ENCODE data around the gene UBQLN3. TPM values are rescaled to one million over a fixed set of nuclear protein-coding genes. Genes with fewer than 3 reads are reported as not detected.

UBQLN3 gene
- total and polyA plus RNA-seq, 4 donors = 0.06 to 1.4 (median 0.28) TPM; not detected in 1

GRCh38 chr11:5489576-5490357, 20.0 kb downstream of the UBQLN3 start:
- Histone ChIP-seq H3K4me3 (no peak overlapping the region), H3K27me3 (ENCODE audit: control insufficient read depth in 3 of 3, insufficient read depth in 3 of 3, low read length in 2 of 3) (no peaks in the 10 kb centered on the region), H3K27ac (ENCODE audit: low read depth in 1 of 2, low read length in 1 of 2) (no peak overlapping the region), H3K9ac (ENCODE audit: insufficient read depth in 1 of 2, low read length in 2 of 2) (no peak overlapping the region), H3K9me3 (ENCODE audit: control insufficient read depth in 4 of 4, insufficient read depth in 3 of 4, low read length in 3 of 4) (no peaks in the 10 kb centered on the region), H3K4me1 (ENCODE audit: control insufficient read depth in 5 of 5, insufficient read depth in 5 of 5, low read length in 5 of 5) (no peaks in the 10 kb centered on the region), H3K36me3 (ENCODE audit: control insufficient read depth in 4 of 4, insufficient read depth in 4 of 4, low read length in 4 of 4) (no peaks in the 10 kb centered on the region)
- ATAC-seq (ENCODE audit: insufficient read depth, low FRiP score) (no peak), DNase-seq (no peak)
- 54 to 56% methylated on average over 5 of the region's 5 CpGs for WGBS, 2 donors
- TF ChIP-seq, protein P1, sequence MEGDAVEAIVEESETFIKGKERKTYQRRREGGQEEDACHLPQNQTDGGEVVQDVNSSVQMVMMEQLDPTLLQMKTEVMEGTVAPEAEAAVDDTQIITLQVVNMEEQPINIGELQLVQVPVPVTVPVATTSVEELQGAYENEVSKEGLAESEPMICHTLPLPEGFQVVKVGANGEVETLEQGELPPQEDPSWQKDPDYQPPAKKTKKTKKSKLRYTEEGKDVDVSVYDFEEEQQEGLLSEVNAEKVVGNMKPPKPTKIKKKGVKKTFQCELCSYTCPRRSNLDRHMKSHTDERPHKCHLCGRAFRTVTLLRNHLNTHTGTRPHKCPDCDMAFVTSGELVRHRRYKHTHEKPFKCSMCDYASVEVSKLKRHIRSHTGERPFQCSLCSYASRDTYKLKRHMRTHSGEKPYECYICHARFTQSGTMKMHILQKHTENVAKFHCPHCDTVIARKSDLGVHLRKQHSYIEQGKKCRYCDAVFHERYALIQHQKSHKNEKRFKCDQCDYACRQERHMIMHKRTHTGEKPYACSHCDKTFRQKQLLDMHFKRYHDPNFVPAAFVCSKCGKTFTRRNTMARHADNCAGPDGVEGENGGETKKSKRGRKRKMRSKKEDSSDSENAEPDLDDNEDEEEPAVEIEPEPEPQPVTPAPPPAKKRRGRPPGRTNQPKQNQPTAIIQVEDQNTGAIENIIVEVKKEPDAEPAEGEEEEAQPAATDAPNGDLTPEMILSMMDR (IDR thresholded peaks at IDR 0.05; ENCODE audit: control extremely low read depth, extremely low read depth) = no peak

- Histone ChIP-seq H3K4me1 (ENCODE audit: control insufficient read depth in 5 of 5, insufficient read depth in 5 of 5, low read length in 5 of 5) (no peaks in the 10 kb centered on the region), H3K9me3 (ENCODE audit: control insufficient read depth in 4 of 4, insufficient read depth in 3 of 4, low read length in 3 of 4) (no peaks in the 10 kb centered on the region), H3K9ac (ENCODE audit: insufficient read depth in 1 of 2, low read length in 2 of 2) (no peak overlapping the region), H3K27me3 (ENCODE audit: control insufficient read depth in 3 of 3, insufficient read depth in 3 of 3, low read length in 2 of 3) (no peaks in the 10 kb centered on the region), H3K36me3 (ENCODE audit: control insufficient read depth in 4 of 4, insufficient read depth in 4 of 4, low read length in 4 of 4) (no peaks in the 10 kb centered on the region), H3K27ac (ENCODE audit: low read depth in 1 of 2, low read length in 1 of 2) (no peak overlapping the region), H3K4me3 (no peak overlapping the region)
- TF ChIP-seq, protein P1 (IDR thresholded peaks at IDR 0.05; ENCODE audit: control extremely low read depth, extremely low read depth) = no peak
- WGBS, 2 donors = 92 to 99% methylated on average over 4 of the region's 4 CpGs
- ATAC-seq (ENCODE audit: insufficient read depth, low FRiP score) (no peak), DNase-seq (no peak)
Measured at GRCh38 chr11:5488798-5489399, 20.9 kb downstream of the UBQLN3 start.

DNA sequence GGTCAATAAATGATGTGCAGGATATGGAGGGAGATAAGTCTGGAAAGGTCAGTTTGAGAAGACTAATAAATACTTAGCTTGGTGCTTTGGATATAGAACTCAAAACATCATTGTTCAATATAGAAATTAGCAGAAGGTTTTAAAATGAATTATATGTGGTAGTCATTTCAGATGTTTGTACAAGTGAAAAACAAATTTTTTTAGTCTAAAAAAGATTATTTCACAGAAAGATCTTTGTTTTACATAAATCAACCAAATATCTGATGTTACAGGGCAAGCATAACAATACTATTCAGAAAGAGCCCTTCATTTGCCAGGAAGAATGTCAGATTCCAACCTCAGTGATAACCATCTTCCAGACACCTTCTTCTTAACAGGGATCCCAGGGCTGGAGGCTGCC, 21.4 kb downstream of the UBQLN3 start, which contains the start of gene OR52D1:
OR52D1 (plus strand) TSS at position 301 of the 400 bp plus-strand sequence; CDS start at position 323, 22 bp downstream.
- H3K9ac ChIP-seq (ENCODE audit: insufficient read depth in 1 of 2, low read length in 2 of 2) = no peak within 1 kb of the TSS
- H3K27me3 ChIP-seq (ENCODE audit: control insufficient read depth in 3 of 3, insufficient read depth in 3 of 3, low read length in 2 of 3) = no peaks in the 10 kb centered on the region
- no peaks in the 10 kb centered on the region for H3K9me3 ChIP-seq (ENCODE audit: control insufficient read depth in 4 of 4, insufficient read depth in 3 of 4, low read length in 3 of 4)
- TF ChIP-seq, protein P1 (IDR thresholded peaks at IDR 0.05; ENCODE audit: control extremely low read depth, extremely low read depth) = no peak
- H3K4me3 ChIP-seq = no peak within 1 kb of the TSS
- no peaks in the 10 kb centered on the region for H3K4me1 ChIP-seq (ENCODE audit: control insufficient read depth in 5 of 5, insufficient read depth in 5 of 5, low read length in 5 of 5)
- no peaks in the 10 kb centered on the region for H3K36me3 ChIP-seq (ENCODE audit: control insufficient read depth in 4 of 4, insufficient read depth in 4 of 4, low read length in 4 of 4)
- H3K27ac ChIP-seq (ENCODE audit: low read depth in 1 of 2, low read length in 1 of 2) = no peak within 1 kb of the TSS
- DNase-seq (no peak), ATAC-seq (ENCODE audit: insufficient read depth, low FRiP score) (no peak)

Data from lung (tissue), 12 donors.